WTC11 (cell line): ENCODE data around the gene NOL9. TPM values are rescaled to one million over a fixed set of nuclear protein-coding genes. Genes with fewer than 3 reads are reported as not detected.

Experiments used
- ATAC-seq: fragments of 200-7000 bp; cut with Tn5 transposase; 2 replicates; pipeline ENCODE4 v1.10.0; 2021; ENCODE audit warnings: mild to moderate bottlenecking, moderate library complexity
- CTCF ChIA-PET: fragments of 300-600 bp; sonication (Branson Sonifier 250); formaldehyde crosslinking; loops from one replicate; lab custom pipeline; 2021; ENCODE audit warnings: antibody characterized with exemption; lab: Charles Lee
- POLR2A ChIA-PET: fragments of 350-600 bp; sonication (Branson Sonifier 250); formaldehyde crosslinking; loops from one replicate; lab custom pipeline; 2021; ENCODE audit warnings: antibody characterized with exemption; lab: Charles Lee
- DNase-seq: peaks from one replicate; pipeline ENCODE4 v3.0.0; 2021; ENCODE audit warnings: low spot score
- H3K27ac Mint-ChIP-seq: 2 replicates; pipeline ENCODE4 v1.8.0; 2021; ENCODE audit warnings: mixed read lengths
- H3K27me3 Mint-ChIP-seq: 2 replicates; pipeline ENCODE4 v1.8.0; 2021; ENCODE audit warnings: low read depth, mild to moderate bottlenecking, moderate library complexity, mixed read lengths
- H3K36me3 Mint-ChIP-seq: 2 replicates; pipeline ENCODE4 v1.8.0; 2021; ENCODE audit warnings: mixed read lengths
- H3K4me1 Mint-ChIP-seq: 2 replicates; pipeline ENCODE4 v1.8.0; 2022; ENCODE audit warnings: mixed read lengths
- H3K4me3 Mint-ChIP-seq: 2 replicates; pipeline ENCODE4 v1.8.0; 2021; ENCODE audit warnings: mild to moderate bottlenecking, moderate library complexity, mixed read lengths
- H3K9me3 Mint-ChIP-seq: 2 replicates; pipeline ENCODE4 v1.8.0; 2021; ENCODE audit warnings: mixed read lengths
- CBFB ChIP-seq: sonication (generic); formaldehyde crosslinking; IDR thresholded peaks from 2 replicates; pipeline ENCODE4 v1.8.1; 2022; ENCODE audit warnings: mild to moderate bottlenecking, low read depth, missing genetic modification reagents
- FOXJ3 ChIP-seq: sonication (generic); formaldehyde crosslinking; IDR thresholded peaks from 2 replicates; pipeline ENCODE4 v1.9.0; 2021; ENCODE audit warnings: missing genetic modification reagents, mild to moderate bottlenecking, borderline replicate concordance
- IRF2 ChIP-seq: sonication (generic); formaldehyde crosslinking; IDR thresholded peaks from 2 replicates; pipeline ENCODE4 v1.8.0; 2022; ENCODE audit warnings: low read depth, missing genetic modification reagents, borderline replicate concordance
- NFYB ChIP-seq: sonication (generic); formaldehyde crosslinking; conservative IDR thresholded peaks from 2 replicates; pipeline ENCODE4 v1.8.0; 2022; ENCODE audit warnings: low read depth, missing genetic modification reagents
- NR2C2 ChIP-seq: sonication (generic); formaldehyde crosslinking; IDR thresholded peaks from 2 replicates; pipeline ENCODE4 v1.8.0; 2022; ENCODE audit warnings: mild to moderate bottlenecking, missing genetic modification reagents
- RELA ChIP-seq: sonication (generic); formaldehyde crosslinking; IDR thresholded peaks from 2 replicates; pipeline ENCODE4 v1.8.1; 2022; ENCODE audit warnings: missing genetic modification reagents, mild to moderate bottlenecking, borderline replicate concordance
- SMAD4 ChIP-seq: sonication (generic); formaldehyde crosslinking; IDR thresholded peaks from 2 replicates; pipeline ENCODE4 v1.8.0; 2022; ENCODE audit warnings: mild to moderate bottlenecking, missing genetic modification reagents
- SP1 ChIP-seq: sonication (generic); formaldehyde crosslinking; conservative IDR thresholded peaks from 2 replicates; pipeline ENCODE4 v1.8.1; 2022; ENCODE audit warnings: missing genetic modification reagents
- TCF7 ChIP-seq: sonication (generic); formaldehyde crosslinking; IDR thresholded peaks from 2 replicates; pipeline ENCODE4 v1.8.0; 2022; ENCODE audit warnings: mild to moderate bottlenecking, low read depth, missing genetic modification reagents, moderate library complexity
- TEAD1 ChIP-seq: sonication (generic); formaldehyde crosslinking; IDR thresholded peaks from 2 replicates; pipeline ENCODE4 v1.8.0; 2022; ENCODE audit warnings: mild to moderate bottlenecking, missing genetic modification reagents
- ZNF138 ChIP-seq: sonication (generic); formaldehyde crosslinking; conservative IDR thresholded peaks from 2 replicates; pipeline ENCODE4 v1.8.1; 2022; ENCODE audit warnings: mild to moderate bottlenecking, moderate library complexity, missing genetic modification reagents
- ZNF423 ChIP-seq: fragments of 250-450 bp; sonication (Bioruptor Pico); IDR thresholded peaks from 2 replicates; pipeline ENCODE4 v2.1.2; 2022; ENCODE audit warnings: mild to moderate bottlenecking, moderate library complexity
- total RNA-seq: library from RNA; stranded (reverse); gene quantifications from 3 replicates; pipeline ENCODE4 v1.2.3, GENCODE V29; 2021
- TF ChIP-seq, protein P1 (sequence below): sonication (generic); formaldehyde crosslinking; IDR thresholded peaks from 2 replicates; pipeline ENCODE4 v1.8.0; 2022; ENCODE audit warnings: mild to moderate bottlenecking, missing genetic modification reagents
- TF ChIP-seq, protein P2 (sequence below): fragments of 250-450 bp; sonication (Bioruptor Pico); IDR thresholded peaks from 2 replicates; pipeline ENCODE4 v1.9.0; 2021; ENCODE audit warnings: mild to moderate bottlenecking
- TF ChIP-seq, protein P3 (sequence below): sonication (generic); formaldehyde crosslinking; IDR thresholded peaks from 2 replicates; pipeline ENCODE4 v1.8.1; 2023; ENCODE audit warnings: mild to moderate bottlenecking, moderate library complexity, missing genetic modification reagents
- TF ChIP-seq, protein P4 (sequence below): sonication (generic); formaldehyde crosslinking; IDR thresholded peaks from 2 replicates; pipeline ENCODE4 v1.8.1; 2023; ENCODE audit warnings: mild to moderate bottlenecking, missing genetic modification reagents
- TF ChIP-seq, protein P5 (sequence below): sonication (generic); formaldehyde crosslinking; IDR thresholded peaks from 2 replicates; pipeline ENCODE4 v1.8.0; 2022; ENCODE audit warnings: missing genetic modification reagents
- TF ChIP-seq, protein P6 (sequence below): sonication (generic); formaldehyde crosslinking; IDR thresholded peaks from 2 replicates; pipeline ENCODE4 v1.8.1; 2022; ENCODE audit warnings: mild to moderate bottlenecking, moderate library complexity, missing genetic modification reagents
- TF ChIP-seq, protein P7 (sequence below): sonication (generic); formaldehyde crosslinking; IDR thresholded peaks from 2 replicates; pipeline ENCODE4 v1.8.1; 2022; ENCODE audit warnings: mild to moderate bottlenecking, missing genetic modification reagents, moderate library complexity, borderline replicate concordance

NOL9 gene
- total RNA-seq, 1 experiment from 2014 or later = 37.4 TPM

DNA sequence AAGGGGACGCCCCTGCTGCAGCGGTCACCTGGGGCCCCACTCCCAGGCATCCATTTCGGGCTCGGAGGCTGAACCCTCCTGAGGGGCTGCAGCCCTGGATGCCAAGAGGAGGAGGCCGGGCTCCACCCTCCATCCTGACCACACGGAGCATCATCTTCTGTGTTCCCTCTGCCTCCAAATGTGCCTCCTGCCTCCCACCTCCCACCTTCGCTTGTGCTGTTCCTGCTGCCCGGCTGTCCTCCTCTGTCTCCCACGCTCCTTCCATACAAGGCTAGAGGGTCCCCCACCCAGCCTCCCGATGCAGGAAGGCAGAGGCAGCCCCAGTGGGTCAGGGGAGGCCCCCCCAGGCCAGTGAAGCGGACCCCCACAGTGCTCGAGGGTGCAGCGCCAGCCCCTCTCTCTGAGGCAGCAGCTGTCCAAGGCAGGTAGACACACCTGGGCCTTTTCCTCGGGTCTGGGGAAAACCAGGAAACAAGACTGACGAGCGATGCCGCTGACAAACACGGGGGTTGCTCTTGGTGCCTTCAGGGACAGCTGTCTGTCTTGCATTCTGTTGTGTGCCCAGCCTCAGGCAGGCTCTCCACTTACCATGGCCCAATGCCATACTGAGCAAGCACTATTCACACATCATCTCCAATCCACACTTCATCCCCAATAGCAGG lies 46.0 kb downstream of the NOL9 start (continued):
- TF ChIP-seq ZNF138 (no peak), TCF7 (no peak), NR2C2 (CRISPR knock-in tag) (no peak), SP1 (no peak)
- TF ChIP-seq, protein P1, sequence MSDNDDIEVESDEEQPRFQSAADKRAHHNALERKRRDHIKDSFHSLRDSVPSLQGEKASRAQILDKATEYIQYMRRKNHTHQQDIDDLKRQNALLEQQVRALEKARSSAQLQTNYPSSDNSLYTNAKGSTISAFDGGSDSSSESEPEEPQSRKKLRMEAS (CRISPR knock-in tag) = no peak
- TF ChIP-seq, protein P2, sequence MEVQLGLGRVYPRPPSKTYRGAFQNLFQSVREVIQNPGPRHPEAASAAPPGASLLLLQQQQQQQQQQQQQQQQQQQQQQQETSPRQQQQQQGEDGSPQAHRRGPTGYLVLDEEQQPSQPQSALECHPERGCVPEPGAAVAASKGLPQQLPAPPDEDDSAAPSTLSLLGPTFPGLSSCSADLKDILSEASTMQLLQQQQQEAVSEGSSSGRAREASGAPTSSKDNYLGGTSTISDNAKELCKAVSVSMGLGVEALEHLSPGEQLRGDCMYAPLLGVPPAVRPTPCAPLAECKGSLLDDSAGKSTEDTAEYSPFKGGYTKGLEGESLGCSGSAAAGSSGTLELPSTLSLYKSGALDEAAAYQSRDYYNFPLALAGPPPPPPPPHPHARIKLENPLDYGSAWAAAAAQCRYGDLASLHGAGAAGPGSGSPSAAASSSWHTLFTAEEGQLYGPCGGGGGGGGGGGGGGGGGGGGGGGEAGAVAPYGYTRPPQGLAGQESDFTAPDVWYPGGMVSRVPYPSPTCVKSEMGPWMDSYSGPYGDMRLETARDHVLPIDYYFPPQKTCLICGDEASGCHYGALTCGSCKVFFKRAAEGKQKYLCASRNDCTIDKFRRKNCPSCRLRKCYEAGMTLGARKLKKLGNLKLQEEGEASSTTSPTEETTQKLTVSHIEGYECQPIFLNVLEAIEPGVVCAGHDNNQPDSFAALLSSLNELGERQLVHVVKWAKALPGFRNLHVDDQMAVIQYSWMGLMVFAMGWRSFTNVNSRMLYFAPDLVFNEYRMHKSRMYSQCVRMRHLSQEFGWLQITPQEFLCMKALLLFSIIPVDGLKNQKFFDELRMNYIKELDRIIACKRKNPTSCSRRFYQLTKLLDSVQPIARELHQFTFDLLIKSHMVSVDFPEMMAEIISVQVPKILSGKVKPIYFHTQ = no peak
- TF ChIP-seq, protein P3, sequence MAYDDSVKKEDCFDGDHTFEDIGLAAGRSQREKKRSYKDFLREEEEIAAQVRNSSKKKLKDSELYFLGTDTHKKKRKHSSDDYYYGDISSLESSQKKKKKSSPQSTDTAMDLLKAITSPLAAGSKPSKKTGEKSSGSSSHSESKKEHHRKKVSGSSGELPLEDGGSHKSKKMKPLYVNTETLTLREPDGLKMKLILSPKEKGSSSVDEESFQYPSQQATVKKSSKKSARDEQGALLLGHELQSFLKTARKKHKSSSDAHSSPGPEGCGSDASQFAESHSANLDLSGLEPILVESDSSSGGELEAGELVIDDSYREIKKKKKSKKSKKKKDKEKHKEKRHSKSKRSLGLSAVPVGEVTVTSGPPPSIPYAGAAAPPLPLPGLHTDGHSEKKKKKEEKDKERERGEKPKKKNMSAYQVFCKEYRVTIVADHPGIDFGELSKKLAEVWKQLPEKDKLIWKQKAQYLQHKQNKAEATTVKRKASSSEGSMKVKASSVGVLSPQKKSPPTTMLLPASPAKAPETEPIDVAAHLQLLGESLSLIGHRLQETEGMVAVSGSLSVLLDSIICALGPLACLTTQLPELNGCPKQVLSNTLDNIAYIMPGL (CRISPR knock-in tag) = no peak
- TF ChIP-seq, protein P4, sequence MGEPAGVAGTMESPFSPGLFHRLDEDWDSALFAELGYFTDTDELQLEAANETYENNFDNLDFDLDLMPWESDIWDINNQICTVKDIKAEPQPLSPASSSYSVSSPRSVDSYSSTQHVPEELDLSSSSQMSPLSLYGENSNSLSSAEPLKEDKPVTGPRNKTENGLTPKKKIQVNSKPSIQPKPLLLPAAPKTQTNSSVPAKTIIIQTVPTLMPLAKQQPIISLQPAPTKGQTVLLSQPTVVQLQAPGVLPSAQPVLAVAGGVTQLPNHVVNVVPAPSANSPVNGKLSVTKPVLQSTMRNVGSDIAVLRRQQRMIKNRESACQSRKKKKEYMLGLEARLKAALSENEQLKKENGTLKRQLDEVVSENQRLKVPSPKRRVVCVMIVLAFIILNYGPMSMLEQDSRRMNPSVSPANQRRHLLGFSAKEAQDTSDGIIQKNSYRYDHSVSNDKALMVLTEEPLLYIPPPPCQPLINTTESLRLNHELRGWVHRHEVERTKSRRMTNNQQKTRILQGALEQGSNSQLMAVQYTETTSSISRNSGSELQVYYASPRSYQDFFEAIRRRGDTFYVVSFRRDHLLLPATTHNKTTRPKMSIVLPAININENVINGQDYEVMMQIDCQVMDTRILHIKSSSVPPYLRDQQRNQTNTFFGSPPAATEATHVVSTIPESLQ (CRISPR knock-in tag) = no peak
- TF ChIP-seq, all 79 proteins: peak for 0

DNA sequence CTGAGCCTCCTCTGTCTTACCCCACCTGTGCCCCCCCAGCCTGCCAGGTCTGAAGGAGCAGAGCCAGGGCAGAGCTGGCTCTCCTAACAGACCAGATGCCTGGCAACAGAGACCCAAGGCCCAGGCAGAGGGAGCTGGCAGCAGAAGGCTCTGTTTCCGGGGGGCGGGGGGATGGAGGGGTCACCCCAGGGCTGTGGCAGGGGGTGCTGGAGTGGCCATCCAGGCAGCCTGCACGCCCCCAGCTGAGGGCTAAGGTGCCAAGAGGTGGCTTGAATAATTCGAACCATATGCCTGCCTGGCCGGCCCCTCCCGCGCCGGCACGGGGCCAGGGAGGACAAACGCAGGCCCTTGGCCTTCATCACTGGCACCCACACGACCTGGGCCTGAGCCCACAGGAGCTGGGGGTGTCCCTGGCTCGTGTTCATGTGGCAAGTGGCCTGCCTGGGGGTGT lies 46.8 kb downstream of the NOL9 start:
- DNase-seq = no peak
- no peak for ATAC-seq
- Mint-ChIP-seq H3K9me3 (no peaks in the 10 kb centered on the region), H3K4me3 (no peak overlapping the region), H3K36me3 (no peaks in the 10 kb centered on the region), H3K27ac (no peak overlapping the region), H3K27me3 (no peaks in the 10 kb centered on the region; the same call in 1 of the 2 replicates), H3K4me1 (no peaks in the 10 kb centered on the region)
- CTCF ChIA-PET = interaction anchor here (0.6 to 5.3 kb wide), 5 partner anchors 16 to 93 kb away, joined by 3 to 25 read pairs (median 5); partner anchors contain the start of gene TNFRSF25
- POLR2A ChIA-PET = interaction anchor here (0.6 kb wide), 1 partner anchor 291 kb away, joined by 3 read pairs; no protein-coding TSS in a partner anchor
- TF ChIP-seq CBFB = no peak
- no peak for TF ChIP-seq IRF2 (CRISPR knock-in tag)
- no peak for TF ChIP-seq ZNF423 (CRISPR knock-in tag)
- TF ChIP-seq TEAD1 (CRISPR knock-in tag) = no peak
- TF ChIP-seq RELA (CRISPR knock-in tag) = no peak
- TF ChIP-seq, protein P5, sequence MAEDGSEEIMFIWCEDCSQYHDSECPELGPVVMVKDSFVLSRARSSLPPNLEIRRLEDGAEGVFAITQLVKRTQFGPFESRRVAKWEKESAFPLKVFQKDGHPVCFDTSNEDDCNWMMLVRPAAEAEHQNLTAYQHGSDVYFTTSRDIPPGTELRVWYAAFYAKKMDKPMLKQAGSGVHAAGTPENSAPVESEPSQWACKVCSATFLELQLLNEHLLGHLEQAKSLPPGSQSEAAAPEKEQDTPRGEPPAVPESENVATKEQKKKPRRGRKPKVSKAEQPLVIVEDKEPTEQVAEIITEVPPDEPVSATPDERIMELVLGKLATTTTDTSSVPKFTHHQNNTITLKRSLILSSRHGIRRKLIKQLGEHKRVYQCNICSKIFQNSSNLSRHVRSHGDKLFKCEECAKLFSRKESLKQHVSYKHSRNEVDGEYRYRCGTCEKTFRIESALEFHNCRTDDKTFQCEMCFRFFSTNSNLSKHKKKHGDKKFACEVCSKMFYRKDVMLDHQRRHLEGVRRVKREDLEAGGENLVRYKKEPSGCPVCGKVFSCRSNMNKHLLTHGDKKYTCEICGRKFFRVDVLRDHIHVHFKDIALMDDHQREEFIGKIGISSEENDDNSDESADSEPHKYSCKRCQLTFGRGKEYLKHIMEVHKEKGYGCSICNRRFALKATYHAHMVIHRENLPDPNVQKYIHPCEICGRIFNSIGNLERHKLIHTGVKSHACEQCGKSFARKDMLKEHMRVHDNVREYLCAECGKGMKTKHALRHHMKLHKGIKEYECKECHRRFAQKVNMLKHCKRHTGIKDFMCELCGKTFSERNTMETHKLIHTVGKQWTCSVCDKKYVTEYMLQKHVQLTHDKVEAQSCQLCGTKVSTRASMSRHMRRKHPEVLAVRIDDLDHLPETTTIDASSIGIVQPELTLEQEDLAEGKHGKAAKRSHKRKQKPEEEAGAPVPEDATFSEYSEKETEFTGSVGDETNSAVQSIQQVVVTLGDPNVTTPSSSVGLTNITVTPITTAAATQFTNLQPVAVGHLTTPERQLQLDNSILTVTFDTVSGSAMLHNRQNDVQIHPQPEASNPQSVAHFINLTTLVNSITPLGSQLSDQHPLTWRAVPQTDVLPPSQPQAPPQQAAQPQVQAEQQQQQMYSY = no peak
- TF ChIP-seq, protein P6, sequence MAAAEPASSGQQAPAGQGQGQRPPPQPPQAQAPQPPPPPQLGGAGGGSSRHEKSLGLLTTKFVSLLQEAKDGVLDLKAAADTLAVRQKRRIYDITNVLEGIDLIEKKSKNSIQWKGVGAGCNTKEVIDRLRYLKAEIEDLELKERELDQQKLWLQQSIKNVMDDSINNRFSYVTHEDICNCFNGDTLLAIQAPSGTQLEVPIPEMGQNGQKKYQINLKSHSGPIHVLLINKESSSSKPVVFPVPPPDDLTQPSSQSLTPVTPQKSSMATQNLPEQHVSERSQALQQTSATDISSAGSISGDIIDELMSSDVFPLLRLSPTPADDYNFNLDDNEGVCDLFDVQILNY (CRISPR knock-in tag) = no peak
- no peak for TF ChIP-seq FOXJ3 (CRISPR knock-in tag)
- TF ChIP-seq NFYB = no peak
- no peak for TF ChIP-seq SMAD4 (CRISPR knock-in tag)
- TF ChIP-seq, protein P7, sequence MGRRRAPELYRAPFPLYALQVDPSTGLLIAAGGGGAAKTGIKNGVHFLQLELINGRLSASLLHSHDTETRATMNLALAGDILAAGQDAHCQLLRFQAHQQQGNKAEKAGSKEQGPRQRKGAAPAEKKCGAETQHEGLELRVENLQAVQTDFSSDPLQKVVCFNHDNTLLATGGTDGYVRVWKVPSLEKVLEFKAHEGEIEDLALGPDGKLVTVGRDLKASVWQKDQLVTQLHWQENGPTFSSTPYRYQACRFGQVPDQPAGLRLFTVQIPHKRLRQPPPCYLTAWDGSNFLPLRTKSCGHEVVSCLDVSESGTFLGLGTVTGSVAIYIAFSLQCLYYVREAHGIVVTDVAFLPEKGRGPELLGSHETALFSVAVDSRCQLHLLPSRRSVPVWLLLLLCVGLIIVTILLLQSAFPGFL = no peak
